SK-N-MC (cell line): ENCODE measurements around the gene AK4.

Experiments
- EZH2 ChIP-seq: fragments of 200-600 bp; sonication (generic); IDR thresholded peaks from one replicate; pipeline ENCODE4 v1.6.1; 2017; ENCODE audit warnings: antibody characterized with exemption
- POLR2AphosphoS5 ChIP-seq: IDR thresholded peaks from 2 replicates; pipeline ENCODE4 v1.6.1; 2012; ENCODE audit warnings: mild to moderate bottlenecking, low read depth, low read length, borderline replicate concordance

- TF ChIP-seq EZH2 = no peak
- no peak for TF ChIP-seq POLR2AphosphoS5
These were observed 82.9 kb downstream of the AK4 start for GRCh38 chr1:65230731-65231481.
